Neural cell (in vitro differentiated cells): ENCODE measurements around the gene LARGE1. TPM values are rescaled to one million over a fixed set of nuclear protein-coding genes. Genes with fewer than 3 reads are reported as not detected.

Experiments used
- H2AFZ ChIP-seq: fragments of 200-600, 300-800 bp; sonication (generic), shearing (Covaris generic); 2 replicates; pipeline ENCODE4 v1.6.0; 2014; ENCODE audit warnings: low read depth, mild to moderate bottlenecking, antibody characterized with exemption, low read length, moderate library complexity
- H3F3A ChIP-seq: fragments of 200-600 bp; shearing (Covaris generic); 2 replicates; pipeline ENCODE4 v1.6.1; 2016; ENCODE audit warnings: mild to moderate bottlenecking, moderate library complexity, mixed read lengths, antibody characterized with exemption, low read length; ENCODE audit not compliant: insufficient read depth, poor library complexity, severe bottlenecking
- H3K27ac ChIP-seq: fragments of 200-600, 300-800 bp; sonication (generic), shearing (Covaris generic); 2 replicates; pipeline ENCODE4 v1.5.1; 2014; ENCODE audit warnings: mild to moderate bottlenecking, low read length, moderate library complexity
- H3K27me3 ChIP-seq: fragments of 300-800, 200-600 bp; sonication (generic), shearing (Covaris generic); 2 replicates; pipeline ENCODE4 v1.6.0; 2014; ENCODE audit warnings: mild to moderate bottlenecking, low read depth, low read length, moderate library complexity; ENCODE audit not compliant: insufficient read depth
- H3K36me3 ChIP-seq: fragments of 300-800, 200-600 bp; sonication (generic), shearing (Covaris generic); 2 replicates; pipeline ENCODE4 v1.5.1; 2014; ENCODE audit warnings: mild to moderate bottlenecking, antibody characterized with exemption, low read length, moderate library complexity; ENCODE audit not compliant: insufficient read depth
- H3K4me2 ChIP-seq: fragments of 300-800, 200-600 bp; sonication (generic), shearing (Covaris generic); 2 replicates; pipeline ENCODE4 v1.6.0; 2014; ENCODE audit warnings: mild to moderate bottlenecking, low read length
- H3K4me3 ChIP-seq: fragments of 300-800, 200-600 bp; sonication (generic), shearing (Covaris generic); 2 replicates; pipeline ENCODE4 v1.5.1; 2014; ENCODE audit warnings: mild to moderate bottlenecking, low read length, moderate library complexity
- H3K79me2 ChIP-seq: fragments of 200-600 bp; shearing (Covaris generic); replicated peaks from 2 replicates; pipeline ENCODE4 v1.6.0; 2014; ENCODE audit warnings: mild to moderate bottlenecking, low read length, moderate library complexity; ENCODE audit not compliant: insufficient read depth
- H3K9ac ChIP-seq: fragments of 300-800, 200-600 bp; sonication (generic), shearing (Covaris generic); 2 replicates; pipeline ENCODE4 v1.6.1; 2016; ENCODE audit warnings: mild to moderate bottlenecking, low read length, mixed read lengths
- H3K9me2 ChIP-seq: fragments of 200-600 bp; shearing (Covaris generic); 2 replicates; pipeline ENCODE4 v1.6.1; 2016; ENCODE audit warnings: mild to moderate bottlenecking, low read length, mixed read lengths; ENCODE audit not compliant: insufficient read depth
- H3K9me3 ChIP-seq: fragments of 200-600, 300-800 bp; sonication (generic), shearing (Covaris generic); 2 replicates; pipeline ENCODE4 v1.6.1; 2016; ENCODE audit warnings: mild to moderate bottlenecking, mixed run types, low read length, moderate library complexity, mixed read lengths
- H4K20me1 ChIP-seq: fragments of 200-600 bp; shearing (Covaris generic); 2 replicates; pipeline ENCODE4 v1.6.1; 2016; ENCODE audit warnings: mild to moderate bottlenecking, mixed run types; ENCODE audit not compliant: insufficient read depth
- EP300 ChIP-seq: fragments of 450-650 bp; conservative IDR thresholded peaks from 2 replicates; pipeline ENCODE4 v1.6.1; 2014; ENCODE audit warnings: antibody characterized with exemption, mild to moderate bottlenecking, moderate library complexity; ENCODE audit not compliant: poor library complexity, severe bottlenecking
- EZH2 ChIP-seq: fragments of 200-600, 300-800 bp; shearing (Covaris generic), sonication (generic); IDR thresholded peaks from 2 replicates; pipeline ENCODE4 v1.6.1; 2014; ENCODE audit warnings: antibody characterized with exemption, low read length, borderline replicate concordance, mild to moderate bottlenecking; ENCODE audit not compliant: insufficient read depth, poor library complexity, severe bottlenecking
- MXI1 ChIP-seq: fragments of 450-650 bp; conservative IDR thresholded peaks from 2 replicates; pipeline ENCODE4 v1.6.1; 2014; ENCODE audit warnings: antibody characterized with exemption, mild to moderate bottlenecking; ENCODE audit not compliant: poor library complexity, severe bottlenecking
- POLR2AphosphoS5 ChIP-seq: IDR thresholded peaks from 2 replicates; pipeline ENCODE4 v1.6.1; 2012
- RAD21 ChIP-seq: fragments of 450-650 bp; conservative IDR thresholded peaks from 2 replicates; pipeline ENCODE4 v1.6.1; 2014; ENCODE audit warnings: antibody characterized with exemption, mild to moderate bottlenecking, moderate library complexity
- REST ChIP-seq: IDR thresholded peaks from 2 replicates; pipeline ENCODE4 v1.6.1; 2012; ENCODE audit warnings: borderline replicate concordance
- SMC3 ChIP-seq: fragments of 450-650 bp; conservative IDR thresholded peaks from 2 replicates; pipeline ENCODE4 v1.6.1; 2014; ENCODE audit warnings: antibody characterized with exemption, mild to moderate bottlenecking, moderate library complexity; ENCODE audit not compliant: poor library complexity
- TAF1 ChIP-seq: IDR thresholded peaks from 2 replicates; pipeline ENCODE4 v1.6.1; 2012; ENCODE audit warnings: low read depth
- polyA plus RNA-seq: library from polyadenylated mRNA; depleted of rRNA; stranded (reverse); fragments of >200 nt; gene quantifications from 2 replicates; pipeline ENCODE4 v1.2.3, GENCODE V29; 2014
- TF ChIP-seq, protein P1 (sequence below): fragments of 450-650 bp; IDR thresholded peaks from 2 replicates; pipeline ENCODE4 v1.5.1; 2014; ENCODE audit warnings: antibody characterized with exemption, mild to moderate bottlenecking, moderate library complexity; ENCODE audit not compliant: poor library complexity, severe bottlenecking

Gene LARGE1
- polyA plus RNA-seq, 1 donor from 2014 or later = 27.5 TPM

- TF ChIP-seq REST (no peak), EZH2 (no peak), RAD21 (no peak), SMC3 (no peak), EP300 (no peak), POLR2AphosphoS5 (no peak), TAF1 (no peak), MXI1 (no peak)
- TF ChIP-seq, protein P1, sequence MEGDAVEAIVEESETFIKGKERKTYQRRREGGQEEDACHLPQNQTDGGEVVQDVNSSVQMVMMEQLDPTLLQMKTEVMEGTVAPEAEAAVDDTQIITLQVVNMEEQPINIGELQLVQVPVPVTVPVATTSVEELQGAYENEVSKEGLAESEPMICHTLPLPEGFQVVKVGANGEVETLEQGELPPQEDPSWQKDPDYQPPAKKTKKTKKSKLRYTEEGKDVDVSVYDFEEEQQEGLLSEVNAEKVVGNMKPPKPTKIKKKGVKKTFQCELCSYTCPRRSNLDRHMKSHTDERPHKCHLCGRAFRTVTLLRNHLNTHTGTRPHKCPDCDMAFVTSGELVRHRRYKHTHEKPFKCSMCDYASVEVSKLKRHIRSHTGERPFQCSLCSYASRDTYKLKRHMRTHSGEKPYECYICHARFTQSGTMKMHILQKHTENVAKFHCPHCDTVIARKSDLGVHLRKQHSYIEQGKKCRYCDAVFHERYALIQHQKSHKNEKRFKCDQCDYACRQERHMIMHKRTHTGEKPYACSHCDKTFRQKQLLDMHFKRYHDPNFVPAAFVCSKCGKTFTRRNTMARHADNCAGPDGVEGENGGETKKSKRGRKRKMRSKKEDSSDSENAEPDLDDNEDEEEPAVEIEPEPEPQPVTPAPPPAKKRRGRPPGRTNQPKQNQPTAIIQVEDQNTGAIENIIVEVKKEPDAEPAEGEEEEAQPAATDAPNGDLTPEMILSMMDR = no peak
- Histone ChIP-seq H3K9me2 (no peaks in the 10 kb centered on the region), H3K36me3 (no peaks in the 10 kb centered on the region), H3K79me2 (no peaks in the 10 kb centered on the region), H4K20me1 (no peaks in the 10 kb centered on the region), H3K9ac (no peak overlapping the region), H3K27ac (no peak overlapping the region), H2AFZ (no peak overlapping the region), H3F3A (no peaks in the 10 kb centered on the region), H3K4me2 (no peak overlapping the region), H3K9me3 (no peaks in the 10 kb centered on the region), H3K27me3 (no peaks in the 10 kb centered on the region), H3K4me3 (no peak overlapping the region)
Measured at GRCh38 chr22:33575041-33575440, 345.2 kb downstream of the LARGE1 start.

DNA sequence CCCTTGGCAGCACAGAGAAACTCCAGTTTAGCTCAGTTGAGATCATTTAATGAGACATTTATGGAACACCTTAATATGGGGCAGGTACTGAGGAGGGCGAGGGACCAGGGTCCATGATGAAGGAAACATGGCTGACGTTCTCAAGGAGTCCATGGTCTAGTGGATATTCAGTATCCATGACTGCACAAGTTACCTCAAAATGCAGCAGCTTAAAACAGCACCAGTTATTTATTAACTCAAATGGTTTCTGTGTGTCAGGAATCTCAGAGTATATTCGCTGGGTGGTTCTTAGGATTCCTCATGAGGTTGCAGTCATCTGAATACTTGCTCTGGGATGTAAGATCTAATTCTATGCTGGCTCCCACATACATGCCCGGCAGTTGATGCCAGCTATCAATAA lies 346.8 kb downstream of the LARGE1 start:
- Histone ChIP-seq H3K27me3 (no peaks in the 10 kb centered on the region), H4K20me1 (no peaks in the 10 kb centered on the region), H3K4me2 (no peak overlapping the region), H3K9me3 (no peaks in the 10 kb centered on the region), H2AFZ (no peak overlapping the region), H3F3A (peaks cover 6% of the 10 kb centered on the region), H3K4me3 (no peak overlapping the region), H3K9me2 (no peaks in the 10 kb centered on the region), H3K9ac (no peak overlapping the region), H3K36me3 (no peaks in the 10 kb centered on the region), H3K27ac (no peak overlapping the region), H3K79me2 (no peaks in the 10 kb centered on the region)
- TF ChIP-seq RAD21 (no peak), EZH2 (no peak), POLR2AphosphoS5 (no peak), TAF1 (no peak), EP300 (no peak), MXI1 (no peak), REST (no peak), SMC3 (no peak)
- TF ChIP-seq, protein P1 = no peak
